Dermis blood vessel endothelial cell (primary cell): ENCODE measurements around the gene EHD4. TPM values are rescaled to one million over a fixed set of nuclear protein-coding genes. Genes with fewer than 3 reads are reported as not detected.

Experiments
- DNase-seq: peaks from one replicate; pipeline ENCODE4 v3.0.0; 2010
- total RNA-seq: library from RNA; depleted of rRNA; stranded (reverse); fragments of >200 nt; gene quantifications from 2 replicates; pipeline ENCODE4 v1.2.3, GENCODE V29; 2014

EHD4 gene
- total RNA-seq, 1 donor from 2014 or later = 84.4 TPM

- DNase-seq = no peak
These were observed 36.8 kb downstream of the EHD4 start for GRCh38 chr15:41935566-41936020.

- DNase-seq = peak; percentile 87
These were observed 37.5 kb downstream of the EHD4 start for GRCh38 chr15:41934843-41935242.

- DNase-seq = peak; percentile 65
These were observed 38.6 kb downstream of the EHD4 start for GRCh38 chr15:41933771-41934170.

GRCh38 chr15:41933326-41933725 is 39.0 kb downstream of the EHD4 start:
- DNase-seq = no peak

GRCh38 chr15:41932511-41933289 is 39.7 kb downstream of the EHD4 start:
- DNase-seq = no peak

GRCh38 chr15:41932101-41932500 is 40.3 kb downstream of the EHD4 start:
- DNase-seq = no peak

GRCh38 chr15:41930867-41931222 is 41.5 kb downstream of the EHD4 start:
- no peak for DNase-seq

GRCh38 chr15:41930221-41930866 is 42.0 kb downstream of the EHD4 start:
- peak; percentile 79 for DNase-seq

GRCh38 chr15:41928637-41929620 is 43.4 kb downstream of the EHD4 start:
- DNase-seq = no peak

GRCh38 chr15:41928100-41928499 is 44.3 kb downstream of the EHD4 start:
- DNase-seq = no peak

- DNase-seq = no peak
These were observed 44.8 kb downstream of the EHD4 start for GRCh38 chr15:41927536-41927935.

- peak; percentile 54 for DNase-seq
These were observed 45.9 kb downstream of the EHD4 start for GRCh38 chr15:41926185-41927056.

GRCh38 chr15:41925086-41925608 is 47.2 kb downstream of the EHD4 start:
- no peak for DNase-seq

GRCh38 chr15:41923401-41923997 is 48.9 kb downstream of the EHD4 start:
- DNase-seq = no peak

GRCh38 chr15:41922353-41922752 is 50.0 kb downstream of the EHD4 start:
- no peak for DNase-seq

- DNase-seq = no peak
These were observed 50.7 kb downstream of the EHD4 start for GRCh38 chr15:41921639-41922038.

- no peak for DNase-seq
These were observed 51.2 kb downstream of the EHD4 start for GRCh38 chr15:41921167-41921566.

- peak; percentile 94 for DNase-seq
These were observed 52.3 kb downstream of the EHD4 start for GRCh38 chr15:41919954-41920538.

- no peak for DNase-seq
These were observed 53.0 kb downstream of the EHD4 start for GRCh38 chr15:41919201-41919820.

GRCh38 chr15:41918506-41919126 is 53.7 kb downstream of the EHD4 start:
- no peak for DNase-seq
